ENCODE data around the gene CACNB1.

The CACNB1 gene

GRCh38 chr17:39236981-39237441 lies 39.5 kb upstream of the CACNB1 start (continued):
- TF ChIP-seq ZNF221 (tag by site-specific recombination; IDR thresholded peaks at IDR 0.05; ENCODE audit: borderline replicate concordance), result no peak
- TF ChIP-seq PATZ1 (tag by site-specific recombination; IDR thresholded peaks at IDR 0.05), result peak; percentile 77
- TF ChIP-seq ZNF157 (tag by site-specific recombination; IDR thresholded peaks at IDR 0.05), result no peak
- no peak for TF ChIP-seq ZNF621 (tag by site-specific recombination; IDR thresholded peaks at IDR 0.05)
- no peak for TF ChIP-seq ZNF747 (tag by site-specific recombination; IDR thresholded peaks at IDR 0.05)
- TF ChIP-seq ZNF529 (tag by site-specific recombination; IDR thresholded peaks at IDR 0.05; ENCODE audit: insufficient replicate concordance), result no peak
- TF ChIP-seq ZNF624 (tag by site-specific recombination; IDR thresholded peaks at IDR 0.05), result no peak
- no peak for TF ChIP-seq ZNF133 (tag by site-specific recombination; IDR thresholded peaks at IDR 0.05)
- TF ChIP-seq ZNF548 (tag by site-specific recombination; IDR thresholded peaks at IDR 0.05), result no peak
- no peak for TF ChIP-seq SETDB1 (IDR thresholded peaks at IDR 0.05; ENCODE audit: insufficient read length, low read length)
- TF ChIP-seq ZNF26 (tag by site-specific recombination; IDR thresholded peaks at IDR 0.05), result no peak
- TF ChIP-seq ZNF148 (tag by site-specific recombination; IDR thresholded peaks at IDR 0.05; ENCODE audit: borderline replicate concordance), result no peak
- no peak for TF ChIP-seq ZNF211 (tag by site-specific recombination; IDR thresholded peaks at IDR 0.05; ENCODE audit: low read depth)
- no peak for TF ChIP-seq ZNF404 (tag by site-specific recombination; IDR thresholded peaks at IDR 0.05)
- TF ChIP-seq IKZF3 (tag by site-specific recombination; IDR thresholded peaks at IDR 0.05), result no peak
- TF ChIP-seq ZNF423 (tag by site-specific recombination; IDR thresholded peaks at IDR 0.05), result 0 out of 2 replicates have a peak, but pooled peaks have one; percentile 24
- TF ChIP-seq AEBP2 (tag by site-specific recombination; IDR thresholded peaks at IDR 0.05; ENCODE audit: borderline replicate concordance), result no peak
- no peak for TF ChIP-seq PRDM10 (tag by site-specific recombination; IDR thresholded peaks at IDR 0.05)
- no peak for TF ChIP-seq ZNF626 (tag by site-specific recombination; IDR thresholded peaks at IDR 0.05)
- TF ChIP-seq ZNF549 (tag by site-specific recombination; IDR thresholded peaks at IDR 0.05), result no peak
- no peak for TF ChIP-seq ZBTB17 (tag by site-specific recombination; IDR thresholded peaks at IDR 0.05)
- TF ChIP-seq ZBTB11 (tag by site-specific recombination; conservative IDR thresholded peaks at IDR 0.05; ENCODE audit: low read depth), result no peak
- no peak for TF ChIP-seq KLF8 (tag by site-specific recombination; IDR thresholded peaks at IDR 0.05)
- no peak for TF ChIP-seq ZNF521 (tag by site-specific recombination; IDR thresholded peaks at IDR 0.05)
- TF ChIP-seq ZBTB20 (tag by site-specific recombination; IDR thresholded peaks at IDR 0.05), result no peak
- TF ChIP-seq FEZF1 (tag by site-specific recombination; IDR thresholded peaks at IDR 0.05), result no peak
- TF ChIP-seq ZNF600 (tag by site-specific recombination; IDR thresholded peaks at IDR 0.05), result peak; percentile 61

Data from HEK293 (cell line).